Measurements from ENCODE around the gene APAF1.

APAF1 gene

GRCh38 chr12:98660521-98660920 lies 15.4 kb downstream of the APAF1 start:
- DNase-seq, result no peak

- DNase-seq, result no peak
These were observed 24.7 kb downstream of the APAF1 start for GRCh38 chr12:98669751-98670150.

- DNase-seq, result no peak
These were observed 26.4 kb downstream of the APAF1 start for GRCh38 chr12:98671459-98671858.

DNA sequence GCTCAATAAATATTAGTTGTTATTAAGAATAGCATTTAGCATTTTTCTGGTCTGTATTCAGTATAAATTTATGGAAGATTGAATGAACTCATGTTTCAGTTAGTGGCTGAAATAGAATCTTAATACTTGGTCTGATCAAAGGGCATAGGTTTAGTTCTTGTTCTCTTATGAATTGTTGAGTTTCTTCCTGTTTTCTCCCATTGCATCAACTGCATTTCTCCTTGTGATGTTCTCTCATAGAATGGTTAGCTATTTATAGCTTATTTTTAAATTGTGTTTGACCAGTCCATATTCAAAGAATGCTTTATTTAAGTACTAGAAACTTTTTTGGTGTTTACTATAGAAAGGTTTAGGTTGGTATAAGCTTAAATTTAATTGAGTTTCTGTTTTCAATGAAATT lies 29.8 kb downstream of the APAF1 start:
- no peak for DNase-seq

DNA sequence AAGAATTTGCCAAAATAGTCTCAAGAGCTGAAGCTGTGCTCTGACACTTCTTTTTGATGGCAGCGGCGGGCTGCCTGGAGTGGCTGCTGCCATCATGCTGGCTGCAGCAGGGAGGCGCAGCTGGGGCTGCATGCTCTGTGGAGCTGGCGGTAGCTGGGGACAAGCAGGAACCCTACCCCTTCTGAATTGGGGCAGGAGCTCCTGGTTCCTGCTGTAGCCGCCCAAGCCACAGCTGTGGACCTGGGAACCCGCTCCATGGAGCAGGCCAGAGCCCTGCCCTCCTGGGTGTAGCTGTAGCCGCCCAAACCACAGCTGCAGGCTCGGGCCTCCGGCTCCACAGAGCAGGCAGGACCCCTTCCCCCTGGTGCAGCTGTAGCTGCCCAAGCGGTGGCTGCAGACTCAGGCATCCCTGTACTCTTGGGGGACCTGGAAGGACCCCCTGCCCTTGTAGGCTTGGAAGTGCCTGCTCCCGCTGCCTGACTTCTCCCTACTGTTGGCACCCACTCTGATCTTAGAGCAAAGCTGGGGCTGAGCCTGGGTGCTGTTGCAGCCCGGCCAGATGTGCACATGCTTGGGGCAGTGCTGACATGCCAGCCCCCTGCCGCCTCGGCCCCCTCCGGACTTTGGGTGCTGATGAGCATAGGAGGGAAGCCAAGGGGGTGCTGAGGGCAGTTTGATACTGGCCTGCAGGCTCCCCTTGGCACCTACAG lies 33.3 kb downstream of the APAF1 start:
- no peak for DNase-seq

DNA sequence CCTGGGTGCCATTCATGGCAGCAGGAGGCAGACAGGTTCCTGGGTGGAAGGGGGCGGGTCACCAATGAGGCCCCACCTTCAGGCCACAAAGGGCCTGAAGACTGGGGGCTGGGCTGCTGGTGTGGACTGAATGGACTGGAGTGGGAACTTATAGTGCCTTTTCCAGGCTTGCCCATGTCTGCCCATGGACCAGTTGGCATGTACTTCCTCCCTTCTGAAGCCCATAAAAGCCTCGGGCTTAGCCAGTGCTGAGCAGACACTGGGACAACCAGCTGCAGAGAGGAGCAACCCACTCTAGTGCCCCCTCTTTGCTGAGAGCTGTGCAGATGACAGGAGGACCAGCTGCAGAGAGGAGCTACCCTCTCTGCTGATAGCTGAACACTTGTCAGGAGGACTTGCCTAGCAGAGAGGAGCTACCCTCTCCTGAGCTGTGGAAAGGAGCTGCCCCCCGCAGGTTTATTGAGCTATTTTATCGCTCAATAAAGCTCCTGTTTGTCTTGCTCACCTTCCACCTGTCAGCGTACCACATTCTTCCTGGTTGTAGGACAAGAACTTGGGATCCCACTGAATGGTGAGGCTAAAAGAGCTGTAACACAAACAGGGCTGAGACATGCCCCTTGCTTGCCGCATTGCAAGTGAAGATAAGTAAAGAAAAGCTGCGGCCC lies 34.0 kb downstream of the APAF1 start:
- no peak for DNase-seq

DNA sequence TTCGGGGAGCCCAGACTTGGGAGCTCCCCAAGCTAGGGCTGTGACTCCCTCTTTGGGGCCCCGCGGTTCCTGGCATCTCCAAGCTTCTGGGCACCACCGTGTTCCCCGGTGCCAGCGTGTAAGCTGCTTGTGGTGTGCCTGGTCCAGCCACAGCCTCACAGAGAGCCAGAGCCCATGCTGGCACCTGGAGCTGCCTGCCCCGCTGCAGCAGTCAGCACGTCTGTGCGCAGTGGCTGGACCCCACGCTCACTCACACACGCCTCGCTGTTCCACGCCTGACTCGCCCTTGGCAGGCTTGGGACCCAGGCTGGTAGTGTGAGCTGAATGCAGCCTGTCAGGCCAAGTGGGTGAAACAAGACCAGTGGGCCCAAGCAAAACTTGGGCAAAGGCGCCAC lies 34.5 kb downstream of the APAF1 start:
- no peak for DNase-seq

DNA sequence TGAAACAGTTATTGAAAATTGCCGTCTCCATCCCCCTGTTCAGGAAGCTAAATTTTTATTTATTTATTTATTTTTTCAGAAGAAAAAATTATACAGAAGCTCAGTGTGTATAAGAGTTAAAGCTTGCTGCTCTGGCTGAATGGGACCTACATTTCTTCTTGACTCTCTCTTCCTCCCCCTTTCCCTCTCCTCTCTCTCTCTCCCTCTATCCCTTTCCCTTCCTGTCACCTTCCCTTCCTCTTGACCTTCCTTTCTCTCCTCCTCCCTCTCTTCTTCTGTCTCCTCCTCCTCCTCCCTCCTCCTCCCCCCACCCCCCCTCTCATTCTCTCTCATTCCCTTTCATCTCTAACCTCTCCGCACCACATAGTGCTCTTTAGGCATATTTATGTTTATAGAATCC lies 39.1 kb downstream of the APAF1 start:
- DNase-seq, result no peak

- DNase-seq, result no peak
These were observed 41.5 kb downstream of the APAF1 start for GRCh38 chr12:98686603-98687002.

DNA sequence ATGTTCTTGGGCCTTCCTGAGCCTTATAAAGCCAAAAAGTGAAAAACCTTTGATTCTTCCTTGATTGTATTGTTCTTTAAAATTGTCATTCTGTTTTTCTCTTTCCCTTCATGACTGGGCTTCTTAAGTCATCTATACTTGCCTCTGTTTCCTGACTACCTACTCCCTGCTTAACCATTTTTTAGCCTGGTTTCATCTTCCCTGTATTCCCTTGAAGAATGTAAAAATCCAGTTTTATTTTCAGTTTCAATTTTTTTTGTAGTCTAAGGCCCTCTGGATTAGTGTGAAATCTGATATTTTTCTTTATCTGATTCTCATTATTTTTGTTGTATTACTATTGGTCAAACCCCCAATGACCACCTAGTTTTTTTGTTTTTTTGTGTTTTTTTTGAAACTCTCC lies 46.3 kb downstream of the APAF1 start:
- no peak for DNase-seq

DNA sequence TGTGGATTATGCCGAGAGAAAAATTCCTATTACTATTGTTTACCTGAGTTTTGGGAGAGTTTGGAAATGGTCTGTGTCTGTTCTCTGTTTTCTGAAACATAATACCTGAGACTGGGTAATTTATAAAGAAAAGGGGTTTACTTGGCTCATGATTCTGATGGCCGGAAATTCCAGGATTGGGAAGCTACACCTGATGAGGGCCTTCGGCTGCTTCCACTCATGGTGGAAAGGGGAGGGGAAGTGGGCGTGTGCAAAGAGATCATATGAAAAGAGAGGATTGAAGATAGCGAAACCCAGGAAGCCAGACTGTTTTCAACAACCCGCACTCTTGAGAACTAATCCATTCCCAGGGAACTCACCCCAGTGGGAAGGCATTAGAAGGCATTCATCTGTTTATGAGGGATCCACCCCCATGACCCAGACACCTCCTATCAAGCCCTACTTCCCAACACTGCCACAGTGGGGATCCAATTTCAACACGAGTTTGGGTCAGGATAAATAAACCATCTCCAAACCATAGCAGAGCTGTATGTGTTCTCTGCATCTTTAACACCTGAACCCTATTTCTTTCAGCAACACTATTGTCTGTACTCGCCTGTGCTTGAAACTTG lies 51.1 kb downstream of the APAF1 start:
- DNase-seq, result no peak

GRCh38 chr12:98697209-98697608 lies 52.1 kb downstream of the APAF1 start:
- DNase-seq, result no peak

DNA sequence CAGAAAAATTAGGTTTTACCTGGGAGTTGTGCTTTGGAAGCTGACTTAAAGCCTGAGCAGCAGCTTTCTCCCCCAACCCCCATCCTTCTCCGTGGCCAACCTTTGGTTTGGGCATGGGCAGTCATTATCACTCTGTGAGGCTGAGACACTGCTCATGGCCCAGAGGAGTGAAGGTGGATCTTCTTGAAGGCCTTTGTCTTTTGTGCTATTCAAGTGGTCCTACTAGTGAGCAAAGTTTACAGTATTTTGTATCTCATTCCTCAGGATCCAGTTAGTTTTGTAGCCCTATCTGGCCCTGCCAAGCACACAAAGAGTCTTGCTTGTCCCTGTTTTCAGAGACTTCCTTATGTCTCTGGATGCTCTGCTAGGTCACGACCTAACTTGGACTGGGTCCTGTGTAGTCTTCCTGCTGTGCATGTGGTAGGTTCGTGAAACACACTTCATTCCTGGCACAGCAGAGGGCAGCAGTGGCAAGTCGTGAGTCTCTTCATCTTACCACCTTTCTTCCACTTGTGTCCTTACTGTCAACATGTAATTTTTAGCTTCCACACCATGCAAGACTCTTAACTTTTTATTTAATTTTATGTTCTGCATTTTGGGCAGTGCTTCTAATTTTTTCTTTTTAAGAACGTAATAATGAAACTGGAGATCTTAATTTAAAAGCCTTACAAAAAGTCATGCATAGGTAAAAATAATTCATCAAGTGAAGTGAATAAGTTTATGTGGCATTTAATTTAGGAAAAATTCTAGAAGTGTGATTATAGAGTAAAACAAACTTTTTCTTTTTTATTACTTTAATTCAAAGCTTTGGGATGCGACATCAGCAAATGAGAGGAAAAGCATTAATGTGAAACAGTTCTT lies 53.7 kb downstream of the APAF1 start:
- no peak for DNase-seq

DNA sequence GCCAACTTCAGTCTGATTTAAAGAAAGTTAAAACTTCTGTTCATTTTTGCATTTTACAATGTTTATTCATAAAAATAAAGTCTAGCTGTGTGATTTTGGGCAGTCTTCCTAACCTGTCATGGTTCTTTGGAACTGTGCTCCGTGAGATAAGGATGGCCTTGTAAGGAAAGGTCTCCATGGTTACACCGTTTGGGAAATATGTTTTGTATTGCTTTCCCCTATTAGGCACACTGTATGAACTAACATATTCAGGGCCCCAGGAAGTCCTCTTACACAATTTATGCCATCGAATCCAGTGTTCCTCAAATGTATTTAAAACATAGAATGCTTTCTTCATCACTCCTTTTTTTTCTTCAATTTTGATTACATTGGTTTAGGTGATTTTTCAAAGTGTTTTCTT lies 54.5 kb downstream of the APAF1 start:
- DNase-seq, result no peak

- DNase-seq, result no peak
These were observed 56.1 kb downstream of the APAF1 start for GRCh38 chr12:98701166-98701565.

DNA sequence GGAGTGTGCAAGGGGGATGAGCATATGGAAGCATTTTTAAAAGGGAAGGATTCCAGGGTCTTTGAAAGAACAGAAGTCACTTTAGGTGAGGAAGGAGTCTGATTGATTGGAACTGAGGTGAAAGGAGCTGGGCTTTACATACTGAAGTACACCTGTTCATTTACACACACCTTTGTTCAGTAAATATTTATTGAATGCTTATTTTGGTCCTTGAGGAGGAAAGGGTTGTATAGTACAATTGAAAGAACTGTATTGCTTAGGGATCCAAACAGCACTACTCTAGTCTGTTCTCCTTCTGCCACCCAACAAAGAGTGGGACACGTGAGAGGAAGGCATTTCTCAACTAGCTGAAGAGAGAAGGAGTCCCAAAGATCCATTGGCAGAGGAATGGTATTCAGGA lies 63.9 kb downstream of the APAF1 start:
- DNase-seq, result no peak

DNA sequence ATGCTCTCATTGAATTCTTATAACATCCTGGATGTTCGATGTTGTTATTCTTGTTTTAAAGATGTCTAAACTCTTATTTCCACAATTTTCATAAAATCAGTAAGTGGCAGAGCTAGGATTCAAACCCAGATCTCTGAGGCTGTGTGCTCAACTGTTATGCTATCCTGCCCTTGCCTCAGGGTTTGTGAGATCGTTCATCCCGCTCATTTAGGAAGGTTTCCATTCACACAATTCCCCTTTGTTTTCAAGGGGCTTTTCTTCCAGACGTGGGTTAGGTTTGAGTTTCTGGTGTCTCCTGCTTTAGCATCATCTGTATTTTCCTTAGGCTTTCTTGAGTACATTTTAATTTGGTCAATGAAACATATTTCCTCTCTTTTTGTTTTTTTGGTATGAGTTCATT lies 69.3 kb downstream of the APAF1 start:
- DNase-seq, result no peak

GRCh38 chr12:98719515-98720504 lies 74.7 kb downstream of the APAF1 start:
- DNase-seq, result no peak

GRCh38 chr12:98721204-98721702 lies 76.2 kb downstream of the APAF1 start:
- DNase-seq, result no peak

- no peak for DNase-seq
These were observed 79.5 kb downstream of the APAF1 start for GRCh38 chr12:98724384-98725155.

All from activated naive CD4-positive, alpha-beta T cell (primary cell).